Peyer's patch (tissue), 4 donors: ENCODE measurements around the gene BATF3.

Experiments used
- CTCF ChIP-seq, 6 experiments: fragments of 450-650 bp in 4 of 6; fragments of 200-600 bp in 2 of 6; sonication (generic) in 1 of 6; IDR thresholded peaks; one replicate each; pipeline ENCODE4 v1.5.1; 2017 to 2019; ENCODE audit warnings: antibody characterized with exemption in 6 of 6, mild to moderate bottlenecking in 3 of 6, moderate library complexity in 1 of 6
- POLR2A ChIP-seq, 2 donors: fragments of 450-650 bp; IDR thresholded peaks; one replicate each; pipeline ENCODE4 v1.5.1; 2017; ENCODE audit warnings: antibody characterized with exemption in 2 of 2, mild to moderate bottlenecking in 2 of 2, moderate library complexity in 2 of 2

- TF ChIP-seq POLR2A (IDR thresholded peaks at IDR 0.05) (no peak), CTCF (IDR thresholded peaks at IDR 0.05) (no peak)
These were observed 38.7 kb upstream of the BATF3 start for GRCh38 chr1:212738330-212738729.
